GM23338 (cell line): ENCODE data around the gene ANO10. TPM values are rescaled to one million over a fixed set of nuclear protein-coding genes. Genes with fewer than 3 reads are reported as not detected.

Experiments
- ATAC-seq: fragments of 200-7000 bp; cut with Tn5 transposase; 3 replicates; pipeline ENCODE4 v1.9.1; 2020
- DNase-seq: peaks from one replicate; pipeline ENCODE4 v3.0.0-alpha.2; 2015; ENCODE audit warnings: low spot score
- H2AFZ ChIP-seq: fragments of 200-600 bp; sonication (generic); 2 replicates; pipeline ENCODE4 v1.8.0; 2016; ENCODE audit warnings: antibody characterized with exemption, mild to moderate bottlenecking, moderate library complexity
- H3F3A ChIP-seq: fragments of 200-600 bp; sonication (generic); replicated peaks from 2 replicates; pipeline ENCODE4 v1.8.0; 2017; ENCODE audit warnings: antibody characterized with exemption, mixed run types, low read depth
- H3K27ac ChIP-seq: fragments of 200-600 bp; sonication (generic); 2 replicates; pipeline ENCODE4 v1.6.1; 2016; ENCODE audit warnings: low read depth
- H3K27me3 ChIP-seq: fragments of 200-600 bp; sonication (generic); 2 replicates; pipeline ENCODE4 v1.8.0; 2016; ENCODE audit warnings: mild to moderate bottlenecking, mixed run types, moderate library complexity; ENCODE audit not compliant: insufficient read depth
- H3K36me3 ChIP-seq: fragments of 200-600 bp; sonication (generic); 2 replicates; pipeline ENCODE4 v1.8.0; 2016; ENCODE audit warnings: mild to moderate bottlenecking; ENCODE audit not compliant: insufficient read depth
- H3K4me1 ChIP-seq: fragments of 200-600 bp; sonication (generic); 2 replicates; pipeline ENCODE4 v1.8.0; 2016; ENCODE audit warnings: mild to moderate bottlenecking, moderate library complexity; ENCODE audit not compliant: insufficient read depth
- H3K4me2 ChIP-seq: fragments of 200-600 bp; sonication (generic); 2 replicates; pipeline ENCODE4 v1.7.1; 2017; ENCODE audit warnings: mixed run types
- H3K4me3 ChIP-seq: fragments of 200-600 bp; sonication (generic); 2 replicates; pipeline ENCODE4 v1.6.1; 2016; ENCODE audit warnings: mixed run types
- H3K79me2 ChIP-seq: fragments of 200-600 bp; sonication (generic); replicated peaks from 2 replicates; pipeline ENCODE4 v1.8.0; 2017; ENCODE audit warnings: mild to moderate bottlenecking; ENCODE audit not compliant: insufficient read depth
- H3K9me2 ChIP-seq: fragments of 200-600 bp; sonication (generic); 2 replicates; pipeline ENCODE4 v1.8.0; 2017; ENCODE audit not compliant: insufficient read depth
- H4K20me1 ChIP-seq: fragments of 200-600 bp; sonication (generic); replicated peaks from 2 replicates; pipeline ENCODE4 v1.8.0; 2017; ENCODE audit warnings: mild to moderate bottlenecking; ENCODE audit not compliant: insufficient read depth
- H3K27ac Mint-ChIP-seq: 2 replicates; pipeline ENCODE4 v1.8.0; 2020; ENCODE audit warnings: inconsistent platforms, mild to moderate bottlenecking, moderate library complexity, mixed read lengths
- H3K27me3 Mint-ChIP-seq: 3 replicates; pipeline ENCODE4 v1.8.0; 2022; ENCODE audit warnings: low read depth, mild to moderate bottlenecking, moderate library complexity, mixed read lengths, inconsistent platforms; ENCODE audit not compliant: insufficient read depth, poor library complexity
- H3K36me3 Mint-ChIP-seq: 3 replicates; pipeline ENCODE4 v1.8.0; 2021; ENCODE audit warnings: low read depth, mild to moderate bottlenecking, inconsistent platforms, moderate library complexity, mixed read lengths
- H3K4me1 Mint-ChIP-seq: 3 replicates; pipeline ENCODE4 v1.8.0; 2020; ENCODE audit warnings: mild to moderate bottlenecking, inconsistent platforms, mixed read lengths
- H3K4me3 Mint-ChIP-seq: 3 replicates; pipeline ENCODE4 v1.8.0; 2021; ENCODE audit warnings: moderate library complexity, mild to moderate bottlenecking, inconsistent platforms, mixed read lengths
- H3K9me3 Mint-ChIP-seq: 3 replicates; pipeline ENCODE4 v1.8.0; 2020; ENCODE audit warnings: moderate library complexity, mild to moderate bottlenecking, inconsistent platforms, mixed read lengths
- CREB1 ChIP-seq: fragments of 250-450 bp; sonication (Bioruptor Pico); IDR thresholded peaks from 2 replicates; pipeline ENCODE4 v1.5.0; 2020; ENCODE audit warnings: low read depth, mild to moderate bottlenecking, moderate library complexity
- EZH2 ChIP-seq: fragments of 200-600 bp; sonication (generic); IDR thresholded peaks from one replicate; pipeline ENCODE4 v1.8.0; 2017; ENCODE audit warnings: antibody characterized with exemption, mild to moderate bottlenecking, low read depth; ENCODE audit not compliant: unreplicated experiment
- EZH2phosphoT487 ChIP-seq: fragments of 200-600 bp; sonication (generic); IDR thresholded peaks from one replicate; pipeline ENCODE4 v1.8.1; 2018; ENCODE audit warnings: antibody characterized with exemption; ENCODE audit not compliant: unreplicated experiment
- JUNB ChIP-seq: IDR thresholded peaks from one replicate; pipeline ENCODE4 v1.6.1; 2016; ENCODE audit warnings: antibody characterized with exemption; ENCODE audit not compliant: unreplicated experiment
- NANOG ChIP-seq: IDR thresholded peaks from 2 replicates; pipeline ENCODE4 v1.6.1; 2016; ENCODE audit warnings: antibody characterized with exemption, borderline replicate concordance
- POLR2AphosphoS5 ChIP-seq: IDR thresholded peaks from 2 replicates; pipeline ENCODE4 v1.6.1; 2016; ENCODE audit warnings: antibody characterized with exemption, low read depth
- STAT1 ChIP-seq: IDR thresholded peaks from one replicate; pipeline ENCODE4 v1.6.1; 2016; ENCODE audit warnings: antibody characterized with exemption; ENCODE audit not compliant: unreplicated experiment
- ZNF114 ChIP-seq: fragments of 250-450 bp; sonication (Bioruptor Pico); IDR thresholded peaks from 2 replicates; pipeline ENCODE4 v1.5.0; 2020; ENCODE audit warnings: mild to moderate bottlenecking, moderate library complexity
- ZNF331 ChIP-seq: fragments of 250-450 bp; sonication (Bioruptor Pico); IDR thresholded peaks from 2 replicates; pipeline ENCODE4 v1.5.0; 2020; ENCODE audit warnings: low read depth, mild to moderate bottlenecking, moderate library complexity
- polyA plus RNA-seq: library from polyadenylated mRNA; unstranded; fragments of >200 nt; fragmentation: Nextera tagmentation; extraction: Ambion mirVana; gene quantifications from 2 replicates; pipeline ENCODE4 v1.2.1, GENCODE V29; 2016
- total RNA-seq: library from RNA; depleted of rRNA; stranded (reverse); fragments of >200 nt; shearing (Covaris generic); gene quantifications from 2 replicates; pipeline ENCODE4 v1.2.3, GENCODE V29; 2014
- TF ChIP-seq, protein P1 (sequence below), 2 experiments: fragments of 200-600 bp in 1 of 2; sonication (generic) in 1 of 2; conservative IDR thresholded peaks; 2 replicates each; pipeline versions ENCODE4 v1.5.1 to v1.6.1; 2016 to 2017; ENCODE audit warnings: antibody characterized with exemption in 2 of 2, low read depth in 2 of 2, mild to moderate bottlenecking in 2 of 2, moderate library complexity in 1 of 2
- TF ChIP-seq, protein P2 (sequence below): fragments of 250-450 bp; sonication (Bioruptor Pico); IDR thresholded peaks from 2 replicates; pipeline ENCODE4 v1.5.0; 2020; ENCODE audit warnings: mild to moderate bottlenecking, moderate library complexity
- TF ChIP-seq, protein P3 (sequence below): IDR thresholded peaks from 2 replicates; pipeline ENCODE4 v1.6.1; 2016; ENCODE audit warnings: antibody characterized with exemption

The ANO10 gene
- total and polyA plus RNA-seq, 2 experiments from 2014 or later, result 29.2 to 48.1 TPM

DNA sequence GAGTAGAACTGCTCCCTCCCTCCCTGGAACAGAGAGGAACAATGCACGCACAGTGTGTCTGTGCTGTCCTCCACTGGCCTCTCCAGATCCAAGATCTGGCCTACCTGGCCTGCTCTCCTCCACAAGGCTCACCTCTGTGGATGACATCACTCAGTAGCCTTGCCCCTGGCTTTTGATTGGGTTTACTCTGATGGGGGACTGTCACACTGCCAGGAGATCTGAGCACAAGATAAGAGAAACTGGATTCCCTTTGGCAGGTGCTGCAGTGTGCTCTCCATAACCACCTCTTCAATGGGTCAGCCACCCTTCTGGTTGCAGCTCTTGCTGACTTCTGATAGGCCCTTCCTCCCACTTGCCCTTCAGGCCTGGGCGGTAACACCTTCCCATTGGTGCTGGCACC is 22.6 kb upstream of the ANO10 start:
- Histone ChIP-seq H2AFZ (no peak overlapping the region), H3F3A (no peaks in the 10 kb centered on the region), H4K20me1 (no peaks in the 10 kb centered on the region), H3K79me2 (no peaks in the 10 kb centered on the region), H3K36me3 (no peaks in the 10 kb centered on the region), H3K4me1 (peaks cover 10% of the 10 kb centered on the region; the same call in 1 of the 2 replicates), H3K9me2 (no peaks in the 10 kb centered on the region), H3K4me3 (no peak overlapping the region), H3K27ac (no peak overlapping the region), H3K4me2 (no peak overlapping the region), H3K27me3 (no peaks in the 10 kb centered on the region)
- no peak for TF ChIP-seq EZH2phosphoT487
- no peak for TF ChIP-seq NANOG
- TF ChIP-seq STAT1, result no peak
- TF ChIP-seq ZNF331 (CRISPR knock-in tag), result no peak
- TF ChIP-seq, protein P1, sequence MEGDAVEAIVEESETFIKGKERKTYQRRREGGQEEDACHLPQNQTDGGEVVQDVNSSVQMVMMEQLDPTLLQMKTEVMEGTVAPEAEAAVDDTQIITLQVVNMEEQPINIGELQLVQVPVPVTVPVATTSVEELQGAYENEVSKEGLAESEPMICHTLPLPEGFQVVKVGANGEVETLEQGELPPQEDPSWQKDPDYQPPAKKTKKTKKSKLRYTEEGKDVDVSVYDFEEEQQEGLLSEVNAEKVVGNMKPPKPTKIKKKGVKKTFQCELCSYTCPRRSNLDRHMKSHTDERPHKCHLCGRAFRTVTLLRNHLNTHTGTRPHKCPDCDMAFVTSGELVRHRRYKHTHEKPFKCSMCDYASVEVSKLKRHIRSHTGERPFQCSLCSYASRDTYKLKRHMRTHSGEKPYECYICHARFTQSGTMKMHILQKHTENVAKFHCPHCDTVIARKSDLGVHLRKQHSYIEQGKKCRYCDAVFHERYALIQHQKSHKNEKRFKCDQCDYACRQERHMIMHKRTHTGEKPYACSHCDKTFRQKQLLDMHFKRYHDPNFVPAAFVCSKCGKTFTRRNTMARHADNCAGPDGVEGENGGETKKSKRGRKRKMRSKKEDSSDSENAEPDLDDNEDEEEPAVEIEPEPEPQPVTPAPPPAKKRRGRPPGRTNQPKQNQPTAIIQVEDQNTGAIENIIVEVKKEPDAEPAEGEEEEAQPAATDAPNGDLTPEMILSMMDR (conservative IDR thresholded peaks at IDR 0.05; ENCODE audit: low read depth in 2 of 2), result no peak
- TF ChIP-seq EZH2, result no peak
- no peak for TF ChIP-seq CREB1
- no peak for TF ChIP-seq JUNB
- TF ChIP-seq, protein P2, sequence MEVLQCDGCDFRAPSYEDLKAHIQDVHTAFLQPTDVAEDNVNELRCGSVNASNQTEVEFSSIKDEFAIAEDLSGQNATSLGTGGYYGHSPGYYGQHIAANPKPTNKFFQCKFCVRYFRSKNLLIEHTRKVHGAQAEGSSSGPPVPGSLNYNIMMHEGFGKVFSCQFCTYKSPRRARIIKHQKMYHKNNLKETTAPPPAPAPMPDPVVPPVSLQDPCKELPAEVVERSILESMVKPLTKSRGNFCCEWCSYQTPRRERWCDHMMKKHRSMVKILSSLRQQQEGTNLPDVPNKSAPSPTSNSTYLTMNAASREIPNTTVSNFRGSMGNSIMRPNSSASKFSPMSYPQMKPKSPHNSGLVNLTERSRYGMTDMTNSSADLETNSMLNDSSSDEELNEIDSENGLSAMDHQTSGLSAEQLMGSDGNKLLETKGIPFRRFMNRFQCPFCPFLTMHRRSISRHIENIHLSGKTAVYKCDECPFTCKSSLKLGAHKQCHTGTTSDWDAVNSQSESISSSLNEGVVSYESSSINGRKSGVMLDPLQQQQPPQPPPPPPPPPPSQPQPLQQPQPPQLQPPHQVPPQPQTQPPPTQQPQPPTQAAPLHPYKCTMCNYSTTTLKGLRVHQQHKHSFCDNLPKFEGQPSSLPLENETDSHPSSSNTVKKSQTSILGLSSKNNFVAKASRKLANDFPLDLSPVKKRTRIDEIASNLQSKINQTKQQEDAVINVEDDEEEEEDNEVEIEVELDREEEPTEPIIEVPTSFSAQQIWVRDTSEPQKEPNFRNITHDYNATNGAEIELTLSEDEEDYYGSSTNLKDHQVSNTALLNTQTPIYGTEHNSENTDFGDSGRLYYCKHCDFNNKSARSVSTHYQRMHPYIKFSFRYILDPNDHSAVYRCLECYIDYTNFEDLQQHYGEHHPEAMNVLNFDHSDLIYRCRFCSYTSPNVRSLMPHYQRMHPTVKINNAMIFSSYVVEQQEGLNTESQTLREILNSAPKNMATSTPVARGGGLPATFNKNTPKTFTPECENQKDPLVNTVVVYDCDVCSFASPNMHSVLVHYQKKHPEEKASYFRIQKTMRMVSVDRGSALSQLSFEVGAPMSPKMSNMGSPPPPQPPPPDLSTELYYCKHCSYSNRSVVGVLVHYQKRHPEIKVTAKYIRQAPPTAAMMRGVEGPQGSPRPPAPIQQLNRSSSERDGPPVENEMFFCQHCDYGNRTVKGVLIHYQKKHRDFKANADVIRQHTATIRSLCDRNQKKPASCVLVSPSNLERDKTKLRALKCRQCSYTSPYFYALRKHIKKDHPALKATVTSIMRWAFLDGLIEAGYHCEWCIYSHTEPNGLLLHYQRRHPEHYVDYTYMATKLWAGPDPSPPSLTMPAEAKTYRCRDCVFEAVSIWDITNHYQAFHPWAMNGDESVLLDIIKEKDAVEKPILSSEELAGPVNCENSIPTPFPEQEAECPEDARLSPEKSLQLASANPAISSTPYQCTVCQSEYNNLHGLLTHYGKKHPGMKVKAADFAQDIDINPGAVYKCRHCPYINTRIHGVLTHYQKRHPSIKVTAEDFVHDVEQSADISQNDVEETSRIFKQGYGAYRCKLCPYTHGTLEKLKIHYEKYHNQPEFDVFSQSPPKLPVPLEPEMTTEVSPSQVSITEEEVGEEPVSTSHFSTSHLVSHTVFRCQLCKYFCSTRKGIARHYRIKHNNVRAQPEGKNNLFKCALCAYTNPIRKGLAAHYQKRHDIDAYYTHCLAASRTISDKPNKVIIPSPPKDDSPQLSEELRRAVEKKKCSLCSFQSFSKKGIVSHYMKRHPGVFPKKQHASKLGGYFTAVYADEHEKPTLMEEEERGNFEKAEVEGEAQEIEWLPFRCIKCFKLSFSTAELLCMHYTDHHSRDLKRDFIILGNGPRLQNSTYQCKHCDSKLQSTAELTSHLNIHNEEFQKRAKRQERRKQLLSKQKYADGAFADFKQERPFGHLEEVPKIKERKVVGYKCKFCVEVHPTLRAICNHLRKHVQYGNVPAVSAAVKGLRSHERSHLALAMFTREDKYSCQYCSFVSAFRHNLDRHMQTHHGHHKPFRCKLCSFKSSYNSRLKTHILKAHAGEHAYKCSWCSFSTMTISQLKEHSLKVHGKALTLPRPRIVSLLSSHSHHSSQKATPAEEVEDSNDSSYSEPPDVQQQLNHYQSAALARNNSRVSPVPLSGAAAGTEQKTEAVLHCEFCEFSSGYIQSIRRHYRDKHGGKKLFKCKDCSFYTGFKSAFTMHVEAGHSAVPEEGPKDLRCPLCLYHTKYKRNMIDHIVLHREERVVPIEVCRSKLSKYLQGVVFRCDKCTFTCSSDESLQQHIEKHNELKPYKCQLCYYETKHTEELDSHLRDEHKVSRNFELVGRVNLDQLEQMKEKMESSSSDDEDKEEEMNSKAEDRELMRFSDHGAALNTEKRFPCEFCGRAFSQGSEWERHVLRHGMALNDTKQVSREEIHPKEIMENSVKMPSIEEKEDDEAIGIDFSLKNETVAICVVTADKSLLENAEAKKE (CRISPR knock-in tag), result no peak
- no peak for TF ChIP-seq ZNF114 (CRISPR knock-in tag)
- no peak for TF ChIP-seq POLR2AphosphoS5
- TF ChIP-seq, protein P3, sequence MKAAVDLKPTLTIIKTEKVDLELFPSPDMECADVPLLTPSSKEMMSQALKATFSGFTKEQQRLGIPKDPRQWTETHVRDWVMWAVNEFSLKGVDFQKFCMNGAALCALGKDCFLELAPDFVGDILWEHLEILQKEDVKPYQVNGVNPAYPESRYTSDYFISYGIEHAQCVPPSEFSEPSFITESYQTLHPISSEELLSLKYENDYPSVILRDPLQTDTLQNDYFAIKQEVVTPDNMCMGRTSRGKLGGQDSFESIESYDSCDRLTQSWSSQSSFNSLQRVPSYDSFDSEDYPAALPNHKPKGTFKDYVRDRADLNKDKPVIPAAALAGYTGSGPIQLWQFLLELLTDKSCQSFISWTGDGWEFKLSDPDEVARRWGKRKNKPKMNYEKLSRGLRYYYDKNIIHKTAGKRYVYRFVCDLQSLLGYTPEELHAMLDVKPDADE, result no peak
- H3K27me3 Mint-ChIP-seq, result peaks cover 9% of the 10 kb centered on the region
- no peak overlapping the region for H3K4me3 Mint-ChIP-seq
- ATAC-seq (no peak), DNase-seq (no peak)
- peaks cover 28% of the 10 kb centered on the region for H3K4me1 Mint-ChIP-seq
- H3K36me3 Mint-ChIP-seq, result peaks cover 3% of the 10 kb centered on the region; the same call in 1 of the 3 replicates
- H3K27ac Mint-ChIP-seq, result no peak overlapping the region
- no peaks in the 10 kb centered on the region for H3K9me3 Mint-ChIP-seq
